Natural killer cell treated with Interleukin-12 subunit alpha and Interleukin-12 subunit beta and Interleukin-15 and Interleukin-18, amount 100 ng/mL, for 72 hours (primary cell): ENCODE results near the gene BRD3. TPM values are rescaled to one million over a fixed set of nuclear protein-coding genes. Genes with fewer than 3 reads are reported as not detected.
A peak's percentile ranks its signal among the peaks of the same experiment; 100 is the strongest.

Experiments used
- ATAC-seq, 2 donors: fragments of 150-1000 bp; cut with Tn5 transposase in 1 of 2; sonication (Bioruptor Pico), chemical (Tn5 transposase) in 1 of 2; 2 replicates each; pipeline ENCODE4 v1.10.0; 2021
- DNase-seq: peaks from one replicate; pipeline ENCODE4 v3.0.0; 2022; ENCODE audit warnings: low spot score
- H3K27ac Mint-ChIP-seq, 2 donors: 1 replicate in 1 of 2; 2 replicates in 1 of 2; pipeline ENCODE4 v1.8.0; 2022; ENCODE audit warnings: mixed read lengths in 2 of 2, mild to moderate bottlenecking in 1 of 2, moderate library complexity in 1 of 2
- H3K27me3 Mint-ChIP-seq, 2 donors: 1 replicate in 1 of 2; 2 replicates in 1 of 2; pipeline ENCODE4 v1.8.0; 2022; ENCODE audit warnings: mixed read lengths in 2 of 2
- H3K36me3 Mint-ChIP-seq: one replicate; pipeline ENCODE4 v1.8.0; 2022; ENCODE audit warnings: mixed read lengths
- H3K4me1 Mint-ChIP-seq, 2 donors: 1 replicate in 1 of 2; 2 replicates in 1 of 2; pipeline ENCODE4 v1.8.0; 2022; ENCODE audit warnings: low read depth in 2 of 2, mixed read lengths in 2 of 2, mild to moderate bottlenecking in 1 of 2
- H3K4me3 Mint-ChIP-seq: one replicate; pipeline ENCODE4 v1.8.0; 2022; ENCODE audit warnings: mixed read lengths
- H3K9me3 Mint-ChIP-seq: 2 replicates; pipeline ENCODE4 v1.8.0; 2022; ENCODE audit warnings: mixed read lengths
- total RNA-seq, 2 donors: library from RNA; stranded (reverse); gene quantifications; one replicate each; pipeline ENCODE4 v1.2.3, GENCODE V29; 2022

The BRD3 gene
- total RNA-seq, 2 donors from 2014 or later, result 17.8 to 19.1 TPM

- no peak overlapping the region for H3K27ac Mint-ChIP-seq
- no peaks in the 10 kb centered on the region for H3K9me3 Mint-ChIP-seq
- H3K4me1 Mint-ChIP-seq, result peaks cover 0 to under 1% of the 10 kb centered on the region in 2 donors
- no peak overlapping the region for H3K4me3 Mint-ChIP-seq
- no peak for DNase-seq
- H3K27me3 Mint-ChIP-seq, result no peaks in the 10 kb centered on the region
- no peaks in the 10 kb centered on the region for H3K36me3 Mint-ChIP-seq
- no peak for ATAC-seq
Measured at GRCh38 chr9:134045841-134046544, 21.8 kb downstream of the BRD3 start.

GRCh38 chr9:134044944-134045343 lies 22.9 kb downstream of the BRD3 start:
- ATAC-seq (no peak), DNase-seq (no peak)
- Mint-ChIP-seq H3K36me3 (no peaks in the 10 kb centered on the region), H3K27ac (no peak overlapping the region), H3K27me3 (no peaks in the 10 kb centered on the region), H3K9me3 (no peaks in the 10 kb centered on the region), H3K4me3 (no peak overlapping the region), H3K4me1 (no peaks in the 10 kb centered on the region)

GRCh38 chr9:134043531-134043988 lies 24.3 kb downstream of the BRD3 start:
- Mint-ChIP-seq H3K4me1 (no peaks in the 10 kb centered on the region), H3K9me3 (no peaks in the 10 kb centered on the region), H3K4me3 (no peak overlapping the region), H3K27me3 (no peaks in the 10 kb centered on the region), H3K36me3 (peaks cover 5% of the 10 kb centered on the region), H3K27ac (no peak overlapping the region)
- no peak for DNase-seq
- ATAC-seq, result no peak

GRCh38 chr9:134041649-134041962 lies 26.2 kb downstream of the BRD3 start:
- ATAC-seq, result no peak
- Mint-ChIP-seq H3K9me3 (no peaks in the 10 kb centered on the region), H3K27ac (no peak overlapping the region), H3K27me3 (no peaks in the 10 kb centered on the region), H3K4me1 (no peaks in the 10 kb centered on the region), H3K36me3 (peaks cover 5% of the 10 kb centered on the region), H3K4me3 (no peak overlapping the region)
- no peak for DNase-seq

GRCh38 chr9:134040781-134041648 lies 26.8 kb downstream of the BRD3 start:
- ATAC-seq (peak in 1 of 2 donors; percentile 17), DNase-seq (peak; percentile 59)
- Mint-ChIP-seq H3K4me3 (no peak overlapping the region), H3K4me1 (no peaks in the 10 kb centered on the region), H3K36me3 (peaks cover 5% of the 10 kb centered on the region), H3K27ac (no peak overlapping the region), H3K27me3 (no peaks in the 10 kb centered on the region), H3K9me3 (no peaks in the 10 kb centered on the region)

GRCh38 chr9:134040176-134040565 lies 27.7 kb downstream of the BRD3 start:
- H3K27me3 Mint-ChIP-seq, result no peaks in the 10 kb centered on the region
- no peaks in the 10 kb centered on the region for H3K9me3 Mint-ChIP-seq
- DNase-seq (peak; percentile 58), ATAC-seq (peak in 1 of 2 donors; percentile 45)
- H3K4me3 Mint-ChIP-seq, result no peak overlapping the region
- no peak overlapping the region for H3K27ac Mint-ChIP-seq
- peaks cover 5% of the 10 kb centered on the region for H3K36me3 Mint-ChIP-seq
- no peaks in the 10 kb centered on the region for H3K4me1 Mint-ChIP-seq

GRCh38 chr9:134039386-134040175 lies 28.2 kb downstream of the BRD3 start:
- peaks cover 5% of the 10 kb centered on the region for H3K36me3 Mint-ChIP-seq
- no peak overlapping the region for H3K4me3 Mint-ChIP-seq
- H3K27ac Mint-ChIP-seq, result no peak overlapping the region
- no peaks in the 10 kb centered on the region for H3K4me1 Mint-ChIP-seq
- no peaks in the 10 kb centered on the region for H3K9me3 Mint-ChIP-seq
- ATAC-seq, result no peak
- peak; percentile 49 for DNase-seq
- no peaks in the 10 kb centered on the region for H3K27me3 Mint-ChIP-seq

GRCh38 chr9:134037641-134038040 lies 30.2 kb downstream of the BRD3 start:
- no peak overlapping the region for H3K27ac Mint-ChIP-seq
- DNase-seq, result no peak
- H3K4me3 Mint-ChIP-seq, result no peak overlapping the region
- ATAC-seq, result no peak
- no peaks in the 10 kb centered on the region for H3K9me3 Mint-ChIP-seq
- no peaks in the 10 kb centered on the region for H3K4me1 Mint-ChIP-seq
- no peaks in the 10 kb centered on the region for H3K27me3 Mint-ChIP-seq
- H3K36me3 Mint-ChIP-seq, result peaks cover 11% of the 10 kb centered on the region

- no peak for DNase-seq
- Mint-ChIP-seq H3K27ac (no peak overlapping the region), H3K9me3 (no peaks in the 10 kb centered on the region), H3K36me3 (peaks cover 11% of the 10 kb centered on the region), H3K27me3 (no peaks in the 10 kb centered on the region), H3K4me1 (no peaks in the 10 kb centered on the region), H3K4me3 (no peak overlapping the region)
- ATAC-seq, result no peak
Measured at GRCh38 chr9:134036130-134036529, 31.7 kb downstream of the BRD3 start.

GRCh38 chr9:134035041-134036039 lies 32.5 kb downstream of the BRD3 start:
- peak in 1 of 2 donors; percentile 58 for ATAC-seq
- DNase-seq, result no peak
- H3K27me3 Mint-ChIP-seq, result no peaks in the 10 kb centered on the region
- H3K4me3 Mint-ChIP-seq, result no peak overlapping the region
- no peak overlapping the region for H3K27ac Mint-ChIP-seq
- no peaks in the 10 kb centered on the region for H3K9me3 Mint-ChIP-seq
- peaks cover 11% of the 10 kb centered on the region for H3K36me3 Mint-ChIP-seq
- no peaks in the 10 kb centered on the region for H3K4me1 Mint-ChIP-seq

- peaks cover 10% of the 10 kb centered on the region for H3K36me3 Mint-ChIP-seq
- no peaks in the 10 kb centered on the region for H3K27me3 Mint-ChIP-seq
- H3K4me3 Mint-ChIP-seq, result no peak overlapping the region
- no peak overlapping the region for H3K27ac Mint-ChIP-seq
- DNase-seq, result no peak
- no peaks in the 10 kb centered on the region for H3K9me3 Mint-ChIP-seq
- H3K4me1 Mint-ChIP-seq, result no peaks in the 10 kb centered on the region
- ATAC-seq, result peak in 1 of 2 donors; percentile 15
Measured at GRCh38 chr9:134034215-134035040, 33.4 kb downstream of the BRD3 start.

GRCh38 chr9:134033516-134034214 lies 34.2 kb downstream of the BRD3 start:
- no peak for DNase-seq
- no peak overlapping the region for H3K27ac Mint-ChIP-seq
- H3K4me1 Mint-ChIP-seq, result no peaks in the 10 kb centered on the region
- no peaks in the 10 kb centered on the region for H3K9me3 Mint-ChIP-seq
- peaks cover 6% of the 10 kb centered on the region for H3K36me3 Mint-ChIP-seq
- no peaks in the 10 kb centered on the region for H3K27me3 Mint-ChIP-seq
- no peak for ATAC-seq
- H3K4me3 Mint-ChIP-seq, result no peak overlapping the region
